Neural progenitor cell (in vitro differentiated cells): ENCODE measurements around the gene SLC25A11. TPM values are rescaled to one million over a fixed set of nuclear protein-coding genes. Genes with fewer than 3 reads are reported as not detected.

ENCODE experiments used
- DNase-seq: peaks from one replicate; pipeline ENCODE4 v3.0.0-alpha.2; 2016; ENCODE audit warnings: low spot score
- H2AFZ ChIP-seq: fragments of 200-600 bp; sonication (generic); replicated peaks from 2 replicates; pipeline ENCODE4 v1.6.1; 2016; ENCODE audit warnings: antibody characterized with exemption
- H3F3A ChIP-seq: fragments of 200-600 bp; sonication (generic); 2 replicates; pipeline ENCODE4 v1.6.1; 2016; ENCODE audit warnings: antibody characterized with exemption, low read depth
- H3K27ac ChIP-seq: fragments of 200-600 bp; sonication (generic); 2 replicates; pipeline ENCODE4 v1.5.1; 2016; ENCODE audit warnings: mild to moderate bottlenecking
- H3K27me3 ChIP-seq: fragments of 200-600 bp; sonication (generic); 2 replicates; pipeline ENCODE4 v1.6.1; 2016; ENCODE audit warnings: mild to moderate bottlenecking, moderate library complexity
- H3K36me3 ChIP-seq: fragments of 200-600 bp; sonication (generic); 2 replicates; pipeline ENCODE4 v1.5.1; 2016
- H3K4me1 ChIP-seq: fragments of 200-600 bp; sonication (generic); 2 replicates; pipeline ENCODE4 v1.6.1; 2016; ENCODE audit warnings: mixed run types
- H3K4me2 ChIP-seq: fragments of 200-600 bp; sonication (generic); 2 replicates; pipeline ENCODE4 v1.6.1; 2016
- H3K4me3 ChIP-seq: fragments of 200-600 bp; sonication (generic); 2 replicates; pipeline ENCODE4 v1.5.1; 2016
- H3K79me2 ChIP-seq: fragments of 200-600 bp; sonication (generic); 2 replicates; pipeline ENCODE4 v1.6.1; 2016; ENCODE audit warnings: low read depth
- H3K9ac ChIP-seq: fragments of 200-600 bp; sonication (generic); 2 replicates; pipeline ENCODE4 v1.6.1; 2016
- H3K9me3 ChIP-seq: fragments of 200-600 bp; sonication (generic); 2 replicates; pipeline ENCODE4 v1.5.1; 2016; ENCODE audit warnings: low read depth
- H4K20me1 ChIP-seq: fragments of 200-600 bp; sonication (generic); 2 replicates; pipeline ENCODE4 v1.6.1; 2016; ENCODE audit warnings: low read depth
- H3K27ac Mint-ChIP-seq: 3 replicates; pipeline ENCODE4 v1.8.0; 2021; ENCODE audit warnings: mixed read lengths
- H3K27me3 Mint-ChIP-seq: 2 replicates; pipeline ENCODE4 v1.8.0; 2022; ENCODE audit warnings: low read depth, mild to moderate bottlenecking, inconsistent platforms, moderate library complexity, mixed read lengths; ENCODE audit not compliant: insufficient read depth
- H3K36me3 Mint-ChIP-seq: 3 replicates; pipeline ENCODE4 v1.8.0; 2021; ENCODE audit warnings: mixed read lengths
- H3K4me1 Mint-ChIP-seq: 3 replicates; pipeline ENCODE4 v1.8.0; 2021; ENCODE audit warnings: mixed read lengths
- H3K4me3 Mint-ChIP-seq: 3 replicates; pipeline ENCODE4 v1.8.0; 2021; ENCODE audit warnings: mild to moderate bottlenecking, moderate library complexity, mixed read lengths
- H3K9me3 Mint-ChIP-seq: 3 replicates; pipeline ENCODE4 v1.8.0; 2020; ENCODE audit warnings: mixed read lengths
- CTCF ChIP-seq: fragments of 200-600 bp; sonication (generic); IDR thresholded peaks from 2 replicates; pipeline ENCODE4 v1.5.1; 2017; ENCODE audit warnings: antibody characterized with exemption, mild to moderate bottlenecking
- EZH2 ChIP-seq: fragments of 200-600 bp; sonication (generic); IDR thresholded peaks from 2 replicates; pipeline ENCODE4 v1.6.1; 2017; ENCODE audit warnings: antibody characterized with exemption, mild to moderate bottlenecking, moderate library complexity
- EZH2phosphoT487 ChIP-seq: fragments of 200-600 bp; sonication (generic); IDR thresholded peaks from 2 replicates; pipeline ENCODE4 v1.6.1; 2017; ENCODE audit warnings: antibody characterized with exemption
- total RNA-seq: library from RNA; depleted of rRNA; stranded (reverse); fragments of >200 nt; gene quantifications from 2 replicates; pipeline ENCODE4 v1.2.3, GENCODE V29; 2015; ENCODE audit warnings: low replicate concordance

Gene SLC25A11
- total RNA-seq, 1 donor from 2014 or later: 35.3 TPM

GRCh38 chr17:4934173-4934979 lies 5.5 kb downstream of the SLC25A11 start:
- peak overlapping the region; percentile 33 for H3K27ac Mint-ChIP-seq
- H3K36me3 ChIP-seq: no peaks in the 10 kb centered on the region
- peaks cover 8% of the 10 kb centered on the region for H3K4me1 ChIP-seq
- peaks cover 6% of the 10 kb centered on the region for H3K27me3 Mint-ChIP-seq
- H4K20me1 ChIP-seq: peaks cover 6% of the 10 kb centered on the region
- H3K9me3 Mint-ChIP-seq: no peaks in the 10 kb centered on the region
- no peak overlapping the region for H2AFZ ChIP-seq
- no peaks in the 10 kb centered on the region for H3K9me3 ChIP-seq
- peaks cover 22% of the 10 kb centered on the region for H3K79me2 ChIP-seq
- TF ChIP-seq EZH2 (no peak), CTCF (peak; percentile 24), EZH2phosphoT487 (no peak)
- DNase-seq: no peak
- no peak overlapping the region for H3K9ac ChIP-seq
- H3K4me2 ChIP-seq: no peak overlapping the region
- H3K27me3 ChIP-seq: no peaks in the 10 kb centered on the region
- H3K4me3 Mint-ChIP-seq: peak overlapping the region; percentile 39
- peaks cover 20% of the 10 kb centered on the region for H3K36me3 Mint-ChIP-seq
- H3F3A ChIP-seq: peaks cover 8% of the 10 kb centered on the region
- H3K27ac ChIP-seq: no peak overlapping the region
- H3K4me1 Mint-ChIP-seq: peaks cover 12% of the 10 kb centered on the region
- no peak overlapping the region for H3K4me3 ChIP-seq

GRCh38 chr17:4933646-4934045 lies 6.2 kb downstream of the SLC25A11 start:
- no peak for DNase-seq
- Histone ChIP-seq H3K79me2 (peaks cover 15% of the 10 kb centered on the region), H3K4me3 (no peak overlapping the region), H3K4me1 (peaks cover 3% of the 10 kb centered on the region), H3K4me2 (no peak overlapping the region), H3K27me3 (no peaks in the 10 kb centered on the region), H3K36me3 (no peaks in the 10 kb centered on the region), H3K9me3 (no peaks in the 10 kb centered on the region), H3K9ac (no peak overlapping the region), H2AFZ (no peak overlapping the region), H4K20me1 (no peaks in the 10 kb centered on the region), H3K27ac (no peak overlapping the region), H3F3A (peaks cover 3% of the 10 kb centered on the region)
- H3K36me3 Mint-ChIP-seq: peaks cover 23% of the 10 kb centered on the region
- peaks cover 6% of the 10 kb centered on the region for H3K27me3 Mint-ChIP-seq
- H3K9me3 Mint-ChIP-seq: no peaks in the 10 kb centered on the region
- H3K4me1 Mint-ChIP-seq: peaks cover 7% of the 10 kb centered on the region
- H3K27ac Mint-ChIP-seq: no peak overlapping the region
- no peak for TF ChIP-seq EZH2phosphoT487
- no peak for TF ChIP-seq EZH2
- TF ChIP-seq CTCF: no peak
- no peak overlapping the region for H3K4me3 Mint-ChIP-seq

GRCh38 chr17:4932756-4933155 lies 7.1 kb downstream of the SLC25A11 start:
- Histone ChIP-seq H3K4me1 (no peaks in the 10 kb centered on the region), H3K27ac (no peak overlapping the region)

More at GRCh38 chr17:4932756-4933155, 7.1 kb downstream of the SLC25A11 start:
- Histone ChIP-seq H2AFZ (no peak overlapping the region), H3K4me3 (no peak overlapping the region), H3K79me2 (peaks cover 6% of the 10 kb centered on the region), H4K20me1 (no peaks in the 10 kb centered on the region), H3F3A (peaks cover 3% of the 10 kb centered on the region), H3K9ac (no peak overlapping the region), H3K36me3 (no peaks in the 10 kb centered on the region), H3K4me2 (no peak overlapping the region), H3K27me3 (no peaks in the 10 kb centered on the region), H3K9me3 (no peaks in the 10 kb centered on the region)
- no peak for DNase-seq
- Mint-ChIP-seq H3K9me3 (no peaks in the 10 kb centered on the region), H3K27ac (peak overlapping the region; percentile 69), H3K36me3 (peaks cover 21% of the 10 kb centered on the region), H3K4me3 (no peak overlapping the region), H3K27me3 (peaks cover 6% of the 10 kb centered on the region), H3K4me1 (peaks cover 2% of the 10 kb centered on the region)
- TF ChIP-seq EZH2 (no peak), CTCF (no peak), EZH2phosphoT487 (no peak)
